Effector CD4-positive, alpha-beta T cell (primary cell): ENCODE data around the gene RPS6KB1.
"Not testable (repeated sequence)": the region's sequence is repeated elsewhere in the genome, so short reads cannot be mapped to it uniquely, and the experiment has no call there.

ENCODE experiments used
- DNase-seq: peaks from one replicate; pipeline ENCODE4 v3.0.0-alpha.2; 2020

RPS6KB1 gene

GRCh38 chr17:59872351-59872750 is 20.6 kb upstream of the RPS6KB1 start:
- no peak for DNase-seq

GRCh38 chr17:59873414-59873813 is 19.5 kb upstream of the RPS6KB1 start:
- DNase-seq, result not testable (repeated sequence)

- DNase-seq, result no peak
Measured at GRCh38 chr17:59874376-59874775, 18.5 kb upstream of the RPS6KB1 start.

- no peak for DNase-seq
Measured at GRCh38 chr17:59876107-59876506, 16.8 kb upstream of the RPS6KB1 start.

DNA sequence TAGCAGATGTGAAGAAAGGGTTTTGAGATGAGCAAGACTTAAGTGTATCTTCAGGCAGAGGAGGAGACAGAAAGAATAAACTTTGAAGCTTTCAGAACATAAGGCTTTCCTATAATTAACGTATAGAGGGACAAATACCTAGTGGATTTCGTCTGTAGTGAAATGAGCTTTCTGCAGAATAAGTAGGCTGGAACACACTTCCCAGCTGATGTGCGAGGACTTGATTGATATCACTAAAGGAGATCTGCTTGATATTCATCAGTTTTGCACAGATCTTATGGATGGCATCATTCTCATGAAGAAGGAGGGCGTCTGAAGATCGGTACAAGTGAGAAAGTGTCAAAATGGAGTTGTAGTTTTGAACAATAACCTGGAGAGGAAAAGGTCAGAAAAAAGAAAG is 15.0 kb upstream of the RPS6KB1 start:
- DNase-seq, result no peak

GRCh38 chr17:59878624-59879023 is 14.3 kb upstream of the RPS6KB1 start:
- no peak for DNase-seq

GRCh38 chr17:59884861-59885260 is 8.1 kb upstream of the RPS6KB1 start:
- no peak for DNase-seq

DNA sequence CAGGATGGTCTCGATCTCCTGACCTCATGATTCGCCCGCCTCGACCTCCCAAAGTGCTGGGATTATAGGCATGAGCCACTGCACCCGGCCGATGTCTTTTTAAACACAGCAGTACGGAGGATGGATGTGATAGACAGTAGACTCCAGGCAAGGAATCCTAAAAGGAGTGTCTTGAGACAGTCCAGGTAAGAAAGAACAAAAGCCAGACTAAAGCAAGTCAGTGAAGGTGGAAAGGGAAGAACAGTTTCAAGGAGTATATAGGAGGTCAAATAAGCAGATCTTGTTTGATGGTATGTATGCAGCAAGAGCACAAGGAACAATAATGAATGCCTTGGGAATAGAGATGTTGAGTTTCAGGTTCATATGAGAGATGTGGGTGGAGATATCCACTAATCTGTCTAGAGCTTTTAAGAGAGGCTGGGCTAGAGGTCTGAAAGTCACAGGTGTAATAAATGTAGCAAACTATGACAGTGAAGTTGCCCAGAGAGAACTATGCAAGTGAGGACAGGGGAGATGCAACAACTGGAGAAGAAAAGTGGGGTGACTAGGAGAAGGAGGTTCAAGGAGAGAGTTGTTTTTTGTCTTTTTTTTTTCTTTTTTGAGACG is 4.7 kb upstream of the RPS6KB1 start:
- no peak for DNase-seq

DNA sequence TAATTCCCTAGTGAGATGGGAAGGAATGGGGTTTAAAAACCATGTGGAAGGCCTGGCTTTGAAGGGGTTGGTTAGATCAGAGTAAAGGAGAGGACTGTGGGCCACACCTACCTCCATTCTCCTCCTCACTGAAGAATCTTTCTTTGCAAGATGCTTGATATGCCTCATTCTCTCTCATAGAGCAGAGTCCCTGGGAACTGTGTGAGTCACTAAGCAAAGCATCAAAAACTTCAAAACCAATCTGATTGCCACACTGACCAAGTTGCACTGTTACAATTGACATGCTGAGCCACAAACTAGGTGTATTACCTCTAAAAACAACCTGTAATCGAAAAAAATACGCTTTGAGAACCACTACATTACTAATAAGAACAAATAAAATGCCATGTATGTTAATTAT is 2.2 kb upstream of the RPS6KB1 start:
- no peak for DNase-seq

DNA sequence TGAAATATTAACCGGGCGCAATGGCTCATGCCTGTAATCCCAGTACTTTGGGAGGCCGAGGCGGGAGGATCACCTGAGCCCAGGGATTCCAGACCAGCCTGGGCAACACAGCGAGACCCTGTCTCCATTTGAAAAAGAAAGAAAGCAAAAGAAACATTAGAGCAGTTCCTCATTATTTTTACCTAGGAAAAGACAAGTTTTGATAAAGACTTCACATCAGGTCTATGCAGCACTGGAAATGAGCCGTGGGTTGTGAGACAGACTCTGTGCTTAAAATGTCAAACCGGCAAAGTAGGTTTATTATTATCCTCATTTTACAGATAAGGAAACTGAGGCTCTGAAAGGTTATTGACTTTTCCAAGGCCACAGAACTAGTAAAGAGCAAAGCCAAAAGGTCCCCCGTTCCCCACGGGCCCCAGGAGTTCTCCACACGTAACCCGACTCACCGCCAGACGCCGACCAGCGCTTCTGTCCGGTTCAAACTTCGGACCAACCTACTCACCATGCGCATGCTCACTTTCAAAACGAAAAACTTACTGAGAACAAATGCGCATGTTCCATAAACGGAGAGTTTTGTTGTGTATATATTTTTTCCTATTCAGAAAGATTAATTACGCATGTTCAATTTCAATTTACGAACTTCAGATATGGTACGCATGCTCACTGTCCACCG is 534 bp upstream of the RPS6KB1 start:
- DNase-seq, result no peak

GRCh38 chr17:59893676-59894100 is 767 bp downstream of the RPS6KB1 start:
- DNase-seq, result no peak

- no peak for DNase-seq
Measured at GRCh38 chr17:59897090-59897489, 4.2 kb downstream of the RPS6KB1 start.

DNA sequence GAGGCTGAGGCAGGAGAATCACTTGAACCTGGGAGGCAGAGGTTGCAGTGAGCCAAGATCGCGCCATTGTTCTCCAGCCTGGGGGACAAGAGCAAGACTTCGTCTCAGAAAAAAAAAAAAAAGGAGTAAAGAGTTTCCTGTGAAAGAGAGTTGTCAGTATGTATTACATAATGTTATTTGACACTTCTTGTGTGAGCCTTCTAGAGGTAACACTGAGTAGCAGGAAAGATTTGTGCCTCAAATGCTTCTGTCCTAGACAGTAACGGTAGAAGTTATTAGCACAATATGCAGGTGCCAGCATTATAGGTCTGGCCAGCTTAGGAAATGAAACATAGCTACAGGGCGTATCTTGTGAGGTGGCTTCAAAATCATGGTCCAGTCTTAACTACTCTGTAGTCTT is 6.2 kb downstream of the RPS6KB1 start:
- DNase-seq, result no peak

GRCh38 chr17:59901604-59902003 is 8.7 kb downstream of the RPS6KB1 start:
- DNase-seq, result no peak

DNA sequence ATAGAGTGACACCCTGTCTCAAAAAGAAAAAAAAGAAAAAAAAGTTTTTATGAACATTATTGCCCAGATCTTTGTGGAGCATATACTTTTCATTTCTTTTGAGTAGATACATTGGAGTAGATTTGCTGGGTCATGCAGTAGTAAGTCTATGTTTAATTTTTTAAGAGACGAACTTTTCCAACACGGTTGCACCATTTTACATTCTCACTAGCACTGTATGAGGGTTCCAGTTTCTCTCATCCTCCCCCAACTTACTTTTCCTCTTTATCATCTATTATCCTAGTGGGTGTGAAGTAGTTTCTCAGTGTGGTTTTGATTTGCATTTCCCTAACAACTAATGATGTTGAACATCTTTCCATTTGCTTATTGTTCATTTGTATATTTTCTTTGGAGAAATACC is 10.5 kb downstream of the RPS6KB1 start:
- no peak for DNase-seq

- no peak for DNase-seq
Measured at GRCh38 chr17:59907467-59907866, 14.5 kb downstream of the RPS6KB1 start.

GRCh38 chr17:59914274-59914854 is 21.4 kb downstream of the RPS6KB1 start:
- DNase-seq, result no peak

DNA sequence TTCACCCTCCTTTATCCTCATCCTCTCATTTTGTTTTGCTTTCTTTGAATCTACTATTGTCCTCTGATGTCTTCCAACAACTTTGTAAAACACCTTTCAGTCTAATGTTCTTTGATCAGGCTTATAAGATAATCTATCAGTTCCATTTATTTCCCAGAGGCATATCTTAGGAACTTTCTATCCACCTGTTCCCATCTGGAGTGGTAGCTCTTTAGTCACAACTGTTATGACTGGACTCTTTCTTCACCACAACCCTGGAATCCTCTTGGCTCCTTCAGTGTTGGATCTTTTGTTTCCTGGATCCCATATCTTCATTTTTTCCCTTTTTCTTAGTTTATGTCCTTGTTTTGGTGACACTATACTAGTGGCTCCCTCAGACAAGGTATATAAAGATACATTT is 23.5 kb downstream of the RPS6KB1 start:
- no peak for DNase-seq

DNA sequence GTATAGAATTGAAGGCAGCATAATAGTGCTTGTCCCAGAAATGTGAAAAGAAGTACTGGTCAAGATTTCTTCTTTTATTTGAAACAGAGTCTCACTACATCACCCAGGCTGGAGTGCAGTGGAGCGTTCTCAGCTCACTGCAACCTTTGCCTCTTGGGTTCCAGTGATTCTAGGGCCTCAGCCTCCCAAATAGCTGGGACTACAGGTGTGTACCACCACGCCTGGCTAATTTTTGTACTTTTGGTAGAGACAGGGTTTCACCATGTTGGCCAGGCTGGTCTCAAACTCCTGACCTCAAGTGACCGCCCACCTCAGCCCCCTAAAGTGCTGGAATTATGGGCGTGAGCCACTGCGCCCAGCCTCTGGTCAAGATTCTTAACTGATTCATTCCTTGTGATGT is 27.7 kb downstream of the RPS6KB1 start:
- not testable (repeated sequence) for DNase-seq

GRCh38 chr17:59930121-59930520 is 37.2 kb downstream of the RPS6KB1 start:
- not testable (repeated sequence) for DNase-seq

GRCh38 chr17:59930768-59931167 is 37.8 kb downstream of the RPS6KB1 start:
- not testable (repeated sequence) for DNase-seq

DNA sequence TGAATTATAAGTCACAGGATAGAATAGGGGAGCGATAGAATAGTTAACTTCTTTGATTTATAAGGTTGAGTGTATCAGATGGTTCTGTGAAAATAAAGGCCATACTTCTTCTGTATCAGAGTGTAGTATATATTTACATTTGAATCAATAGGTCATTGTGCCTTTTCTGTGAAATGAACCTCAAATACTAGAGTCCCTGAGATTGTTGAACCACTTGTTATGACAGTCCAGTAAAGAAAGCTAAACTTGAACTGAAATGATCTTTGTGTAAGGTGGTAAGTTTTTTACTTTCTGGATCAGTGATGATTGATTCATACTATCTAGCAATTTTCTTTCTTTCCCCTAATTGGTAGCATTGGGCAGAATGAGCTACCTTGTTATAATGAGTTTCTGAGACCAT is 40.4 kb downstream of the RPS6KB1 start:
- DNase-seq, result not testable (repeated sequence)

DNA sequence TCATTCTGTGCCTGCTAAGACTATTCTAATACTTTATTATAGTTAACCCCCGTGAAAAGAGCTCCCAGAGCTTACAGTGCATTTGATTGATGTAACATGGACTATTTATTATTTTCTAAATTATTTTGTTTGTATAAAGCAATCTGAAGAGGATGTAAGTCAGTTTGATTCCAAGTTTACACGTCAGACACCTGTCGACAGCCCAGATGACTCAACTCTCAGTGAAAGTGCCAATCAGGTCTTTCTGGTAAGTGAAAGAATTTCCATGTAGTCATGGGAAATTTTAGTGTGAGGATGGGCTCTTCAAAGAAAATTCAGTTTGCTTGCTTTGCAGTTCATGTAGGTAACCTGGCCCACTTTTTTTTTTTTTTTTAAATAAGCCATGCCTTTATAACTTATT is 47.8 kb downstream of the RPS6KB1 start:
- DNase-seq, result not testable (repeated sequence)

GRCh38 chr17:59941131-59941530 is 48.2 kb downstream of the RPS6KB1 start:
- no peak for DNase-seq
